ENCODE data around the gene BMS1. TPM values are rescaled to one million over a fixed set of nuclear protein-coding genes. Genes with fewer than 3 reads are reported as not detected.
"Not testable (repeated sequence)": the region's sequence is repeated elsewhere in the genome, so short reads cannot be mapped to it uniquely, and the experiment has no call there.

BMS1 gene
- total RNA-seq = 13.9 to 19.3 TPM (median 14.1 TPM) in 3 replicates
- long read RNA-seq, full-length matches to known transcripts = 26 of 39 reads
- long read RNA-seq, partial matches to known transcripts = 6 of 39 reads
- long read RNA-seq, other reads (novel, unspliced or antisense) = 7 of 39 reads

- Mint-ChIP-seq H3K4me3 (ENCODE audit: unreplicated experiment) (peak within 1 kb of the TSS; percentile 100), H3K27me3 (ENCODE audit: low read depth) (peaks cover 7% of the 10 kb centered on the region), H3K9me3 (ENCODE audit: low read depth) (no peaks in the 10 kb centered on the region), H3K27ac (ENCODE audit: unreplicated experiment) (peak within 1 kb of the TSS; percentile 98), H3K4me1 (ENCODE audit: low read depth) (peaks cover 11% of the 10 kb centered on the region), H3K36me3 (ENCODE audit: low read depth) (peaks cover 9% of the 10 kb centered on the region)
- no peak for TF ChIP-seq CTCF (IDR thresholded peaks at IDR 0.05)
- DNase-seq (ENCODE audit: low spot score) = peak; percentile 95
Measured at GRCh38 chr10:42782446-42783180, at the start of gene BMS1. Gene BMS1, plus strand, starts transcription at chr10:42782795. Its CDS starts 1,600 bp downstream, at chr10:42784395.

GRCh38 chr10:42734536-42734935 is 48.1 kb upstream of the BMS1 start:
- no peak for TF ChIP-seq CTCF (IDR thresholded peaks at IDR 0.05)
- no peaks in the 10 kb centered on the region for H3K36me3 Mint-ChIP-seq (ENCODE audit: low read depth)
- H3K27me3 Mint-ChIP-seq (ENCODE audit: low read depth) = peaks cover 12% of the 10 kb centered on the region
- H3K9me3 Mint-ChIP-seq (ENCODE audit: low read depth) = no peaks in the 10 kb centered on the region
- H3K4me1 Mint-ChIP-seq (ENCODE audit: low read depth) = no peaks in the 10 kb centered on the region
- no peak for DNase-seq (ENCODE audit: low spot score)
- H3K4me3 Mint-ChIP-seq (ENCODE audit: unreplicated experiment) = no peak overlapping the region
- no peak overlapping the region for H3K27ac Mint-ChIP-seq (ENCODE audit: unreplicated experiment)

GRCh38 chr10:42738679-42739078 is 43.9 kb upstream of the BMS1 start:
- TF ChIP-seq CTCF (IDR thresholded peaks at IDR 0.05) = no peak

GRCh38 chr10:42741536-42741935 is 41.1 kb upstream of the BMS1 start:
- H3K27ac Mint-ChIP-seq (ENCODE audit: unreplicated experiment); H3K4me3 Mint-ChIP-seq (ENCODE audit: unreplicated experiment); DNase-seq (ENCODE audit: low spot score); H3K36me3 Mint-ChIP-seq (ENCODE audit: low read depth); H3K27me3 Mint-ChIP-seq (ENCODE audit: low read depth); H3K4me1 Mint-ChIP-seq (ENCODE audit: low read depth): not testable (repeated sequence)
- H3K9me3 Mint-ChIP-seq (ENCODE audit: low read depth) = peaks cover 18% of the 10 kb centered on the region

More at GRCh38 chr10:42738679-42739078, 43.9 kb upstream of the BMS1 start:
- peaks cover 10% of the 10 kb centered on the region for H3K27me3 Mint-ChIP-seq (ENCODE audit: low read depth)
- H3K36me3 Mint-ChIP-seq (ENCODE audit: low read depth) = peaks cover 3% of the 10 kb centered on the region
- no peaks in the 10 kb centered on the region for H3K4me1 Mint-ChIP-seq (ENCODE audit: low read depth)
- H3K4me3 Mint-ChIP-seq (ENCODE audit: unreplicated experiment) = no peak overlapping the region
- H3K27ac Mint-ChIP-seq (ENCODE audit: unreplicated experiment) = no peak overlapping the region
- peaks cover 18% of the 10 kb centered on the region for H3K9me3 Mint-ChIP-seq (ENCODE audit: low read depth)
- no peak for DNase-seq (ENCODE audit: low spot score)

- H3K4me3 Mint-ChIP-seq (ENCODE audit: unreplicated experiment) = no peak overlapping the region
- peaks cover 6% of the 10 kb centered on the region for H3K27me3 Mint-ChIP-seq (ENCODE audit: low read depth)
- peaks cover 18% of the 10 kb centered on the region for H3K9me3 Mint-ChIP-seq (ENCODE audit: low read depth)
- no peak for DNase-seq (ENCODE audit: low spot score)
- TF ChIP-seq CTCF (IDR thresholded peaks at IDR 0.05) = no peak
- H3K27ac Mint-ChIP-seq (ENCODE audit: unreplicated experiment) = no peak overlapping the region
- H3K4me1 Mint-ChIP-seq (ENCODE audit: low read depth) = no peaks in the 10 kb centered on the region
- H3K36me3 Mint-ChIP-seq (ENCODE audit: low read depth) = peaks cover 3% of the 10 kb centered on the region
Measured at GRCh38 chr10:42743697-42744096, 38.9 kb upstream of the BMS1 start.
